HepG2 (cell line): ENCODE measurements around the gene PPA1.
A peak's percentile ranks its signal among the peaks of the same experiment; 100 is the strongest.

Experiments used
- CTCF ChIP-seq: sonication (generic); formaldehyde crosslinking; IDR thresholded peaks from 2 replicates; pipeline ENCODE4 v1.5.0; 2020; ENCODE audit warnings: mild to moderate bottlenecking, missing genetic modification reagents, moderate library complexity
- GLI4 ChIP-seq: sonication (generic); formaldehyde crosslinking; IDR thresholded peaks from 2 replicates; pipeline ENCODE4 v1.5.1; 2020; ENCODE audit warnings: missing genetic modification reagents, mild to moderate bottlenecking, moderate library complexity, borderline replicate concordance
- NR2F6 ChIP-seq, 2 experiments: IDR thresholded peaks; 2 replicates each; pipeline ENCODE4 v1.6.1; 2016; ENCODE audit warnings: antibody characterized with exemption in 1 of 2, mild to moderate bottlenecking in 1 of 2

- TF ChIP-seq CTCF (CRISPR knock-in tag), result peak; percentile 38; the same call in 1 of the 2 replicates
- TF ChIP-seq GLI4 (CRISPR knock-in tag), result peak; percentile 17; the same call in 1 of the 2 replicates
- TF ChIP-seq NR2F6 (IDR thresholded peaks at IDR 0.05), result peak; percentile 41
- peak; percentile 54; the same call in 1 of the 2 replicates for TF ChIP-seq NR2F6 (CRISPR knock-in tag; IDR thresholded peaks at IDR 0.05)
These were observed at the start of gene PPA1 for GRCh38 chr10:70233109-70233938.
